ENCODE measurements around the gene RGS16. TPM values are rescaled to one million over a fixed set of nuclear protein-coding genes. Genes with fewer than 3 reads are reported as not detected.

RGS16 gene
- total and polyA plus RNA-seq, 2 donors (not counting 1 experiment from before 2014, with no cell fraction given) = 3.3 to 11.4 TPM

- Histone ChIP-seq H3K27ac (ENCODE audit: low read length in 2 of 2) (no peak overlapping the region), H3K79me2 (ENCODE audit: control insufficient read depth, insufficient read depth, low read length) (no peaks in the 10 kb centered on the region), H2AFZ (ENCODE audit: insufficient read depth, low read depth, low read length, poor library complexity, severe bottlenecking) (peak overlapping the region; percentile 24), H4K20me1 (ENCODE audit: control insufficient read depth, insufficient read depth, low read length, poor library complexity, severe bottlenecking) (no peaks in the 10 kb centered on the region), H3K9ac (ENCODE audit: low read length) (peak overlapping the region; percentile 13), H3K4me1 (ENCODE audit: control insufficient read depth in 2 of 2, insufficient read depth in 2 of 2, low read length in 2 of 2) (peaks cover 25 to 29% of the 10 kb centered on the region in 2 donors), H3K4me3 (ENCODE audit: control extremely low read depth in 1 of 5, extremely low read depth in 1 of 5, insufficient read depth in 1 of 5, low read depth in 2 of 5, low read length in 4 of 5) (peak overlapping the region in 2 of 5 experiments; percentile 24 to 28), H3K36me3 (replicated peaks in 1 of 2; ENCODE audit: control extremely low read depth in 1 of 2, control insufficient read depth in 1 of 2, extremely low read depth in 1 of 2, insufficient read depth in 2 of 2, low read length in 1 of 2) (no peaks in the 10 kb centered on the region), H3K9me3 (ENCODE audit: control extremely low read depth in 1 of 3, control insufficient read depth in 2 of 3, insufficient read depth in 1 of 3, low read length in 2 of 3) (no peaks in the 10 kb centered on the region), H3K4me2 (replicated peaks; ENCODE audit: low read depth, low read length, poor library complexity, severe bottlenecking) (peak overlapping the region; percentile 68), H3K27me3 (replicated peaks in 1 of 4; ENCODE audit: control extremely low read depth in 1 of 4, control insufficient read depth in 3 of 4, insufficient read depth in 4 of 4, low read length in 3 of 4) (no peaks in the 10 kb centered on the region)
- ATAC-seq (ENCODE audit: low read depth) = peak; percentile 31
- Mint-ChIP-seq H3K9me3 (ENCODE audit: insufficient read depth) (peaks cover 3% of the 10 kb centered on the region), H3K4me1 (peaks cover 39% of the 10 kb centered on the region), H3K27ac (peak overlapping the region; percentile 57), H3K4me3 (peak overlapping the region; percentile 74), H3K27me3 (no peaks in the 10 kb centered on the region)
- WGBS (ENCODE audit: insufficient coverage) = 68% methylated on average over 5 of the region's 6 CpGs
- no peak for DNase-seq
- CTCF ChIA-PET = interaction anchor here (0.9 to 1.7 kb wide), 3 partner anchors 8 to 162 kb away, joined by 3 to 4 read pairs (median 4); no protein-coding TSS in a partner anchor
- POLR2A ChIA-PET = no interaction called here
- TF ChIP-seq CTCF (IDR thresholded peaks at IDR 0.05) = no peak
- no peak for TF ChIP-seq EZH2 (IDR thresholded peaks at IDR 0.05; ENCODE audit: borderline replicate concordance, insufficient read depth, low read depth, low read length, poor library complexity, severe bottlenecking)
- intact Hi-C loops (cut with micrococcal nuclease) = no loop called here
These were observed 18.8 kb upstream of the RGS16 start for GRCh38 chr1:182622901-182623528.

- Histone ChIP-seq H4K20me1 (ENCODE audit: control insufficient read depth, insufficient read depth, low read length, poor library complexity, severe bottlenecking) (no peaks in the 10 kb centered on the region), H3K4me3 (ENCODE audit: control extremely low read depth in 1 of 5, extremely low read depth in 1 of 5, insufficient read depth in 1 of 5, low read depth in 2 of 5, low read length in 4 of 5) (no peak overlapping the region), H3K36me3 (replicated peaks in 1 of 2; ENCODE audit: control extremely low read depth in 1 of 2, control insufficient read depth in 1 of 2, extremely low read depth in 1 of 2, insufficient read depth in 2 of 2, low read length in 1 of 2) (no peaks in the 10 kb centered on the region), H3K27me3 (replicated peaks in 1 of 4; ENCODE audit: control extremely low read depth in 1 of 4, control insufficient read depth in 3 of 4, insufficient read depth in 4 of 4, low read length in 3 of 4) (no peaks in the 10 kb centered on the region), H3K79me2 (ENCODE audit: control insufficient read depth, insufficient read depth, low read length) (no peaks in the 10 kb centered on the region), H3K4me2 (replicated peaks; ENCODE audit: low read depth, low read length, poor library complexity, severe bottlenecking) (no peak overlapping the region), H3K4me1 (ENCODE audit: control insufficient read depth in 2 of 2, insufficient read depth in 2 of 2, low read length in 2 of 2) (peaks cover 25 to 30% of the 10 kb centered on the region in 2 donors), H2AFZ (ENCODE audit: insufficient read depth, low read depth, low read length, poor library complexity, severe bottlenecking) (no peak overlapping the region), H3K27ac (ENCODE audit: low read length in 2 of 2) (no peak overlapping the region), H3K9me3 (ENCODE audit: control extremely low read depth in 1 of 3, control insufficient read depth in 2 of 3, insufficient read depth in 1 of 3, low read length in 2 of 3) (no peaks in the 10 kb centered on the region), H3K9ac (ENCODE audit: low read length) (no peak overlapping the region)
- ATAC-seq (ENCODE audit: low read depth) (no peak), DNase-seq (no peak)
- no peaks in the 10 kb centered on the region for H3K27me3 Mint-ChIP-seq
- WGBS (ENCODE audit: insufficient coverage) = 100% methylated on average over 1 of the region's 2 CpGs
- H3K4me3 Mint-ChIP-seq = peak overlapping the region; percentile 0
- TF ChIP-seq CTCF (IDR thresholded peaks at IDR 0.05) = no peak
- TF ChIP-seq EZH2 (IDR thresholded peaks at IDR 0.05; ENCODE audit: borderline replicate concordance, insufficient read depth, low read depth, low read length, poor library complexity, severe bottlenecking) = no peak
- peak overlapping the region; percentile 1 for H3K27ac Mint-ChIP-seq
- CTCF ChIA-PET = interaction anchor here (4.4 kb wide), 1 partner anchor 162 kb away, joined by 19 read pairs; no protein-coding TSS in a partner anchor
- H3K4me1 Mint-ChIP-seq = peaks cover 40% of the 10 kb centered on the region
- intact Hi-C loops (cut with micrococcal nuclease) = no loop called here
- POLR2A ChIA-PET = no interaction called here
- peaks cover 3% of the 10 kb centered on the region for H3K9me3 Mint-ChIP-seq (ENCODE audit: insufficient read depth)
These were observed 17.7 kb upstream of the RGS16 start for GRCh38 chr1:182621906-182622305.
